IPS-15b (cell line): Measurements from ENCODE around the gene SLC38A6.

Source experiments
- H3K27me3 ChIP-seq: one replicate; pipeline ENCODE4 v1.6.1; 2013; ENCODE audit warnings: low read length; ENCODE audit not compliant: control insufficient read depth, insufficient read depth
- H3K36me3 ChIP-seq: one replicate; pipeline ENCODE4 v1.6.1; 2013; ENCODE audit warnings: low read length; ENCODE audit not compliant: control insufficient read depth, insufficient read depth
- H3K4me1 ChIP-seq: one replicate; pipeline ENCODE4 v1.6.1; 2013; ENCODE audit warnings: mild to moderate bottlenecking, low read length; ENCODE audit not compliant: control insufficient read depth, insufficient read depth
- H3K4me3 ChIP-seq: one replicate; pipeline ENCODE4 v1.5.1; 2013; ENCODE audit warnings: low read depth, low read length
- H3K9ac ChIP-seq: one replicate; pipeline ENCODE4 v1.6.1; 2013; ENCODE audit warnings: low read depth, mild to moderate bottlenecking, low read length
- H3K9me3 ChIP-seq: one replicate; pipeline ENCODE4 v1.6.1; 2013; ENCODE audit warnings: mild to moderate bottlenecking, low read length; ENCODE audit not compliant: control insufficient read depth, insufficient read depth

SLC38A6 gene

GRCh38 chr14:60981633-60982455 is 799 bp downstream of the SLC38A6 start:
- no peaks in the 10 kb centered on the region for H3K27me3 ChIP-seq
- H3K9me3 ChIP-seq = no peaks in the 10 kb centered on the region
- H3K4me3 ChIP-seq = peak overlapping the region; percentile 97
- H3K4me1 ChIP-seq = no peaks in the 10 kb centered on the region
- peak overlapping the region; percentile 79 for H3K9ac ChIP-seq
- H3K36me3 ChIP-seq = no peaks in the 10 kb centered on the region

GRCh38 chr14:60984196-60984595 is 3.2 kb downstream of the SLC38A6 start:
- Histone ChIP-seq H3K4me1 (no peaks in the 10 kb centered on the region), H3K9ac (no peak overlapping the region), H3K4me3 (no peak overlapping the region), H3K27me3 (no peaks in the 10 kb centered on the region), H3K9me3 (no peaks in the 10 kb centered on the region), H3K36me3 (no peaks in the 10 kb centered on the region)

GRCh38 chr14:60986500-60986899 is 5.5 kb downstream of the SLC38A6 start:
- Histone ChIP-seq H3K9ac (no peak overlapping the region), H3K27me3 (no peaks in the 10 kb centered on the region), H3K4me3 (no peak overlapping the region), H3K9me3 (no peaks in the 10 kb centered on the region), H3K4me1 (no peaks in the 10 kb centered on the region), H3K36me3 (no peaks in the 10 kb centered on the region)

- Histone ChIP-seq H3K4me1 (no peaks in the 10 kb centered on the region), H3K27me3 (no peaks in the 10 kb centered on the region), H3K36me3 (no peaks in the 10 kb centered on the region), H3K9ac (no peak overlapping the region), H3K4me3 (no peak overlapping the region), H3K9me3 (no peaks in the 10 kb centered on the region)
These were observed 8.6 kb downstream of the SLC38A6 start for GRCh38 chr14:60989599-60989998.

GRCh38 chr14:60998617-60999016 is 17.6 kb downstream of the SLC38A6 start:
- Histone ChIP-seq H3K36me3 (no peaks in the 10 kb centered on the region), H3K9ac (no peak overlapping the region), H3K4me3 (no peak overlapping the region), H3K27me3 (no peaks in the 10 kb centered on the region), H3K4me1 (no peaks in the 10 kb centered on the region), H3K9me3 (no peaks in the 10 kb centered on the region)

- H3K4me1 ChIP-seq = no peaks in the 10 kb centered on the region
- H3K36me3 ChIP-seq = no peaks in the 10 kb centered on the region
- H3K9ac ChIP-seq = no peak overlapping the region
- no peaks in the 10 kb centered on the region for H3K9me3 ChIP-seq
- H3K27me3 ChIP-seq = no peaks in the 10 kb centered on the region
- H3K4me3 ChIP-seq = no peak overlapping the region
These were observed 18.5 kb downstream of the SLC38A6 start for GRCh38 chr14:60999536-60999935.

GRCh38 chr14:61003571-61003970 is 22.5 kb downstream of the SLC38A6 start:
- H3K9ac ChIP-seq = no peak overlapping the region
- H3K4me3 ChIP-seq = no peak overlapping the region
- H3K4me1 ChIP-seq = no peaks in the 10 kb centered on the region
- no peaks in the 10 kb centered on the region for H3K27me3 ChIP-seq
- H3K9me3 ChIP-seq = no peaks in the 10 kb centered on the region
- H3K36me3 ChIP-seq = no peaks in the 10 kb centered on the region

GRCh38 chr14:61019537-61019936 is 38.5 kb downstream of the SLC38A6 start:
- no peak overlapping the region for H3K9ac ChIP-seq
- H3K4me1 ChIP-seq = no peaks in the 10 kb centered on the region
- no peaks in the 10 kb centered on the region for H3K9me3 ChIP-seq
- no peaks in the 10 kb centered on the region for H3K27me3 ChIP-seq
- H3K4me3 ChIP-seq = no peak overlapping the region
- no peaks in the 10 kb centered on the region for H3K36me3 ChIP-seq

- no peaks in the 10 kb centered on the region for H3K4me1 ChIP-seq
- no peaks in the 10 kb centered on the region for H3K9me3 ChIP-seq
- H3K9ac ChIP-seq = no peak overlapping the region
- no peaks in the 10 kb centered on the region for H3K27me3 ChIP-seq
- H3K36me3 ChIP-seq = no peaks in the 10 kb centered on the region
- no peak overlapping the region for H3K4me3 ChIP-seq
These were observed 44.5 kb downstream of the SLC38A6 start for GRCh38 chr14:61025251-61026223.

- no peak overlapping the region for H3K9ac ChIP-seq
- no peaks in the 10 kb centered on the region for H3K9me3 ChIP-seq
- no peaks in the 10 kb centered on the region for H3K36me3 ChIP-seq
These were observed 45.5 kb downstream of the SLC38A6 start for GRCh38 chr14:61026526-61026925.

GRCh38 chr14:61031026-61031425 is 50.0 kb downstream of the SLC38A6 start:
- Histone ChIP-seq H3K27me3 (no peaks in the 10 kb centered on the region), H3K9me3 (no peaks in the 10 kb centered on the region), H3K9ac (no peak overlapping the region), H3K4me1 (no peaks in the 10 kb centered on the region), H3K36me3 (no peaks in the 10 kb centered on the region), H3K4me3 (no peak overlapping the region)

More at GRCh38 chr14:61026526-61026925, 45.5 kb downstream of the SLC38A6 start:
- no peak overlapping the region for H3K4me3 ChIP-seq
- H3K27me3 ChIP-seq = no peaks in the 10 kb centered on the region
- no peaks in the 10 kb centered on the region for H3K4me1 ChIP-seq
